Fibroblast of skin of right biceps (primary cell): ENCODE data around the gene CLSTN3.
"Not testable (repeated sequence)": the region's sequence is repeated elsewhere in the genome, so short reads cannot be mapped to it uniquely, and the experiment has no call there.

Experiments used
- DNase-seq: peaks from one replicate; pipeline ENCODE4 v3.0.0-alpha.2; 2013

The CLSTN3 gene

DNA sequence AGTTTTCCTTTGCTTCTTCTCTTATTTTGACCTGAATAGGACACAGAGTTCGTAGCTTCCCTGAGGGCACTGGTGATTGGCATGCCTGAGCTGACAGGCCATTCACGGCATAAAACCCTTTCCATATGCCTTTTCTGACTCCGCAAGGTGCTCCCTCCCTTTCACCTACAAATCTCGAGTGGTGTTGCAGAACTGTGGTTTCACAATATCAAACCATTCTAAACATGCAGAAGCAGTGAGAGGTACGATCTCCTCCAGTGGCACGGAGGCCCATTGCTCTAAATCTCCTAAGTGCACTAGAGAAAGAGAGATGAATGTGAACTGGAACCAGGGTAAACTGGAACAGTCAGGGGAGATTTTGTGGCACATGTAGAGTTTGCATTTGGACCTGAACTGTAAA is 23.9 kb downstream of the CLSTN3 start:
- DNase-seq = no peak

DNA sequence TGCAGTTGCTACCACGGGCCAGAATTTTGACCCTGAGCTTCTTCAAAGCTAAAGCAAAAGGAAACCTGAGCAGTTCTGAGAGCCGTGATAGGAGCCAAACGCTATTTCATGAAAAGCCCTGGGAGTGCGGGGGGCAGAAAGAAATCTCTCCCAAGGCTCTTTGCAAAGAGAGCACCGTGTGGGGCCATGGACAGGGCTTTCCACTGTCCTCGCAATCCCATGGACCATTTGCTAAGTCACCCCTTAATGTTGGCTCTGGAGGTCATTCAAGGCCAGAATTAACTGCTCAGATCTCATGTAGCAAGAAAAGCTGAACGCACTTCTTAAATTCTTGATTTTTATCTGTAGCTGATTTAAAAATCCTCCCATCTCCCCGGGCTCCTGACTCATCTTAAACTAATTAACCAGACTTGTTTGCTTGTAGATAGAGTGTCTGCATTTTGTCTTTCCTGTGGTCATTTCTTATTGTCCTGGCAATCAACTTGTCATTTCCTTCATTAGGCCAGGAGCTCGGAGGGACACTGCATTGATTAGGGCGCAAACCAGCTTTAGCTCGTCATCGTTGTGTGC is 24.8 kb downstream of the CLSTN3 start:
- no peak for DNase-seq

DNA sequence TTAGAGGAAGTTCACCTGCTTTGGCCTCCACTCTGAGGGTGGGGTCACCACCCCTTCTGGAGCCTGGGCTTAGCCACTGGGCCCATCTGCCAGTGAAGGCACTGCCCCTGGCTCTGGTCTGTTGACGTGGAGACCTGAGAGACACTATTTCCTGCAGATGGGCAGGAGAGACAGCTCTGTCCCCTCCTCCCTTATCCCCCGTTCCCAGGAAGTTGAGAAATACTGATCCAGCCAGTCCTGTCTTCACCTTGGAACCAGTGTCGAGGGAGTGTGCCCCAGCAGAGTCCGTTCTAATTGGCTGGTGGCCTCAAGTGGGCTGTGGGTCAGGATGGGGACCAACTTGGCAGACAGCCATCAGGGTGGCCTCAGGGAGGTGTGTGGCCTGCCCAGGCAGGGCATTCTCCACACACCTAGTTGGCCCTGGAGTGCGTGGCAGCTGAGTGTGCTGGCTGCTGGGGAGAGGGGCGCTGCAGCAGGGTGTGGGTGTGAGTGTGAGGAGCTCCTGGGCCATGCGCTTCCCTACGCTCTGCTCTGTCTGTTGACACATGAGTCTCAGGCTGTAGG is 25.4 kb downstream of the CLSTN3 start:
- DNase-seq = no peak

DNA sequence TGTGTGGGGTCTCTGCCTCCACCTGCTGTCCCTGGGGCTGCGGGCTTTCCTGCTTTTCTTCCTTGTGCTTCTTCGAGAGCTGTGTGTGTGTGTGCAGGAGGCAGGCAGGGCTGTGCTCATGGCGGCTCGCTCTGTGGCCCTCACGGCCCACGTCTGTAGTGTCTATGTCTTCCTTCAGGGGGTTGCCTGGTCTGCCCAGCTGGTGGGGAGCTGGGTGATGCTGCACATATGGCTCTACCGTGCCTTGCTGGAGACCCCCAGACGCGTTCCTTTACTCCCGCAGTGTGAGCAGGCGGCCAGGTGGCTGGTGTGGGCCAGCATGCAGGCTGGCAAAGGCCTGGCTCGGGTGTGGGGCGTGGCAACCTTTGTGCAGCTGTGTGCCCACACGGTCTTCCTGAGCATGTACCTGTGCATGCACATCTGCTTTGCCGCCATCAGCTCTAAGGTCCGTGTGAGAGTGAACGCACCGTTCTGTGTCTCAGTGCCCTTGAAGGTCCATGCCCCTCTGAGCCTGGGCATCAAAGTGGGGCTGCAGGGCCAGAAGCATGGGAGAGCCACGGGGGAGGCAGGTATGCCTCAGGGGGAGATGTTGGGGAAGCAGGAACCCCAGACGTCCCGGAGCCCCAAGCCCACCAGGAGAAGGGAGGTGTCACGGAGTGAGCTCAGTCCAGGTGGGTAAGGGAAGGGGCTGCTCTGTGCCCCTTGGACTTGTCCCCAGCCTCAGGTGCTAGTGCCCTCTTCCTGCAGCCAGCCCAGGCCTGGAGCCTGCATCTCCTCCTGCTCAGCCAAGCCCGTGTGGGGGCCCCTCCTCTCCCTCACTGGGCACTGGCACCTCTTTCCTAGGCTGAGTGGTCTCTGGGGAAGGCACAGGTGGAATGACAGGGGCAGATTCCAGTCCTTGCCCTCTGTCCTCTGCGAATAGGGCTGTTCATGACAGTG is 26.4 kb downstream of the CLSTN3 start:
- no peak for DNase-seq

DNA sequence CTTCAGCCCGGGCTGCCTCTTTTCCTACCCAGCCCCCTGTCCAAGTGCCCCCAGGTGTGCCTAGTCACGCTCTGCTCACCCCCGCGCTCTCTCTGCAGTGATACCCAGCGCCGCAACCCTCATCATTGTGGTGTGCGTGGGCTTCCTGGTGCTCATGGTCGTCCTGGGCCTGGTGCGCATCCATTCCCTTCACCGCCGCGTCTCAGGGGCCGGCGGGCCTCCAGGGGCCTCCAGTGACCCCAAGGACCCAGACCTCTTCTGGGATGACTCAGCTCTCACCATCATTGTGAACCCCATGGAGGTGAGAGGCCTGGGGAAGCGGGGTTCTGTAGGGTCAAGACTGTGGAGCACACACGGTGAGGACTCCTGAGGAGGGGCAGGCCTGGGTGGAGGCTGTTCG is 27.2 kb downstream of the CLSTN3 start:
- DNase-seq = no peak

DNA sequence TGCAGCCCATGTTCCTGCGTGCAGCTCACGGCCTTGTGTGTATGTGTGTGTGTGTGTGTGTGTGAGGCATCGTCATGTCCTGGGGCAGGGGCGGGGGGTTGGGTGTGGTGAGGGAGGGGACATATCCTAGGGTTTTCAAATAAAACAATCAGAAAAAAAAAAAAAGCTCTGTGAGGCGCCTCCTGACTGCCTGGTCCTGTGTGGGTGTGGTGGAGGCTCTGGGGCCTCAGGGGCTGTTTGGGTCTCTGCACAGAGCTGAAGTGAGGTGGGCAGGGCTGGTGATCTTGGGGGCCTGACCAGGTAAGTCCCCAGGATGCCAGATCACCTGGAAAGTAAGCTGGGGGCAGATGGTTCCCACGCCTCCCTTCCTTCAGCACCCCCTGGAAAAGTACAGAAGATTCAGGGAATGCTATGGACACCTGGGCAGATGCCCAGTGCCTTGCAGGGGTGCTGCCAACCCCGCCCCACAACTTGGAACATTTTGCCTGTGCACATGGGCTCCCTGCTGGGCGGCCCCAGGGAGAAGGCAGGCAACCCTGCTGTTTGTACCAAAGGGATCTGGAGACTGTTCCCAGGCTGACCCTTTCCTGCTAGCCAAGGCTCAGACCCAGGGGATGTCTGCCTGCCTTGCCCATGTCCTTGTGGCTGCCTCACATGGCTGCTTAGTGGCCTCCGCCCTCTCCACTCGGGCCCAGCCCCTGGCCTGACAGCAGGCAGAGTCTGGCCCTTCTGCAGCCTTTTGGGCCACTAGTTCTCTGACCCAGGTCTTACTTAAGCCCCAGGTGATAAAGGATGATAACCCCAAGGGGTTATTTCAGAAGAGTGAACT is 28.8 kb downstream of the CLSTN3 start:
- no peak for DNase-seq

DNA sequence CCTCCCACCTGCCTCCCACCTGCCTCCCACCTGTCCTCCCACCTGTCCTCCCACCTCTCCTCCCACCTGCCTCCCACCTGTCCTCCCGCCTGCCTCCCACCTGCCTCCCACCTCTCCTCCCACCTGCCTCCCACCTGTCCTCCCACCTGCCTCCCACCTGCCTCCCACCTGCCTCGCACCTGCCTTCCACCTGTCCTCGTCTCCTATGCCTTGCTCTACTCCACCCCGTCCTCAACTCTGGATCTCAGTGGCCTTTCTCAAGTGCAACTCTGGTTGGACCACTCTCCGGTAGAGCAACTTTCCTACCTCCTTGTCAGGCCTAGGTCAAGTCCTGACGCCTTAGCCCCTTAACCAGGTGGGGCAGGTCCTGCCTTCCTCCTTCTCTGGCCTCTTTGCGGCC is 30.0 kb downstream of the CLSTN3 start:
- no peak for DNase-seq

DNA sequence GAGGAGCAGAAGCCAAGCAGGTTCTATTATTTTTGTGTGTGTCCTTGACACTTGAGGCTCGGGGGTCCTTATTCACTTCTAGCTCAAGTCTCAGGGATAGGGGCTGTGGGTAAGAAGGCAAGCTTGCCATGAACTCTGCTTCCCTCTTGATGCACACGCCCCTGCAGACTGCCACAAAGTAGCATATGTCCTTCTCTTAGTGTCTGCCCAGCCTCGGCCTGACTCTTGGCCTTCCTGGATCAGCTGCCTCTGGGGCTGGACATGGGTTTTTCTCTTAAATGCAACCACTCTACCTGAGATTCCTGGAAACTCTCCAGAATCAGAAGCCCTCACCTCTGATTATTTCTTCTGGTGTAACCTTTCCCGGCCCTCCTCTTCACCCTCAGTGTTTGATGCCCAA is 31.2 kb downstream of the CLSTN3 start:
- DNase-seq = no peak

DNA sequence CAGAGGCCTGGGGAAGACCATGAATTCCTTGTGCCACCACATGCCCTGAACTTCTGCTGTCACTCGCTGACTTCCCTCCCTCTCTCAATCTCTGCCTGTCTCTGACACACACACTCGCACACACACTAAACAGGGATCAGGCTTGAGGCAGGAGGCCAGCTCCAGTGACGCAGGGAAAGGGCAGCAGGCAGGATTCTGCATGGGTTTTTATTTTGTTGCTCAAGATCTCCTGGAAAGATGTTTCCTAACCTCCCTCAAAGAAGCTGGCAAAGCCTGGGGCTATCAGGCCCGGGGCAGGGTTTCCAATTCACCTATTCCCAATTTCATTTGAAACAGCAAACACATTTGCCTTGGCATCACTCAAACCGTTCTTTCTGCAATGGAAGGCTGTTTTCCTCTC is 31.6 kb downstream of the CLSTN3 start:
- DNase-seq = no peak

DNA sequence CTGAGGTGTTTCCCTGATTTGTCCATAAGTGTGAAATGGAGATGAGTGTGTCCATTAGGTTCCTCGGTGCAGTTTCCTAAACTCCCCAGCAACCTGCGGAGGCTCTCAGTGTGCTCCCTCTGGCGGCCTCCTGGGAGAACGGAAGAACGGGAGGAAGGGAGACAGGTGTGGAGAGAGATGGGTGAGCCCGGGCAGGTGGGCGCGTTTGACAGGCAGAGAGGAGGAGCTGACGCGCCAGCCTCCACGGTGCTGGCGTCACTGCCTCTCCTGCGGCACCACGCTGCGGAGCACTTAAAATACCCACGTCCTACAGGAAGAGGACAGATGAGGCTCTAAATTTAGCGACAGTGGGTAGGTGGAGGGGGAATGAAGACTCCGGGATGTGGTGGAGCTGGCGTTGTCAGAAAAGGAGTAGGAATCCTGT is 32.5 kb downstream of the CLSTN3 start:
- DNase-seq = no peak

DNA sequence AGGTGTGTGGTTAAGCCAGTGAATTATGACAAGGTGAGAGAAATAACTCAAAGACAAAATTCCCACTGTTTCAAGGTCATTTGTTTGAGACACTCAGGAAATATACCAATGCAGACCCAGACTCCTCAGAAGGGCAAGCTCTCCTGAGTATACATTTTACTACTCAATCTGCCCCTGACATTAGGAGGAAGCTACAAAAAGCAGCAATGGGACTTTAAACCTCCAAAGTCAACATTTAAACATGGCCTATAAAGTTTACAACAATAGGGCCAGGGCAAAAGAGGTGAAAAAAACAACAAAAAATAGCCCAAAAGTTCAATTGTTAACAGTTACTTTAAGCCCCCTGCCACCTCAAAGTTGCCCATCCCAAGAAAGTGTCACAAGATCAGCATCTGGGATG is 39.8 kb downstream of the CLSTN3 start:
- DNase-seq = no peak

DNA sequence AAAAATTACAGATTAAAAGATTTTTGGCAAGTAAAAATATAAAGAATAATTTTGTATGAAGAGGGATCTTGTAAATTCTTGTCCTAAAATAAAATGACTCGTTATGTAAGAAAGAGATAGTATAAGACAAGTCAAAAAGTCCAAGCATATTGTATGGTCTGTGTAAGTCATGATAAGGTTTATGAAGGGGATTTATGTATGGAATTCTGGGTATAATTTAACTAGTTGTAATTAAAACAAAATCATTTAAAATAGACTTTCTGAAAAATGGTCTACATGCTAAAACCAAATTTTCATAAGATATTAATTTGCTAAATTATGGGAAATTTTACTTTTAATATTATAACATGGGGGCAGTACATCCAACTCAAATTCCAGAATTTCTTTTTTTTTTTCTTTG is 41.7 kb downstream of the CLSTN3 start:
- DNase-seq = no peak

DNA sequence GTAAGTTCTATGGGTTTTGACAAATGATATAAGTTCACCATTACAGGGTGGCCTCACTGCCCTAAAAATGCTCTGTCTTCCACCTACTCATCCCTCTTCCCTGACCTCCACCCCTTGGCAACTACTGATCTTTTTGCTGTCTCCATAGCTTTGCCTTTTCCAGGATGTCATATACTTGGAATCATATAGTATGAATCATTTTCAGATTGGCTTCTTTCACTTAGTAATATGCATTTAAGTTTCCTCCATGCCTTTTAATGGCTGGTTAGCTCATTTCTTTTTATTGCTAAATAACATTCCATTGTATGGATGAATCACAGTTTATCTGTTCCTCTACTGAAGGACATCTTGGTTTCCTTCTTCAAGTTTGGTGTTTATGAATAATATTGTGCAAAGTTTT is 45.3 kb downstream of the CLSTN3 start:
- peak; percentile 69 for DNase-seq

DNA sequence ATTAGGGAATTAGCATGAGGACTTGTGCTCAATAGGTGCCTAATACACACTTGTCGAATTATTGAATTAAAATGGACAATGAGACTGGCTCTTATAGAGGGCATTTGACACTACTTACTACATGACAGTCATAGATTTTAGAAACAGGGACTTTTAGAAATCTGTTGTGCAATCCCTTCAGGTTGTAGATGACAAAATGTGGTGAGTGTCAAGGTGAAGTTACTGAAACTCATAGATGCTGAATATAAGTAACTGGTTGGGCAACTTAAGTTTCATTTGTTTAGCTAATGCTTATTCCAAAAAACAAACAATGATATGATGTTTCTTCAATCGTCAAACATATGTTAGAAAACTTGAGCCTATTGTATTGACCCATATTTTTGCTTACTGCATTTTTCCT is 46.4 kb downstream of the CLSTN3 start:
- DNase-seq = no peak

DNA sequence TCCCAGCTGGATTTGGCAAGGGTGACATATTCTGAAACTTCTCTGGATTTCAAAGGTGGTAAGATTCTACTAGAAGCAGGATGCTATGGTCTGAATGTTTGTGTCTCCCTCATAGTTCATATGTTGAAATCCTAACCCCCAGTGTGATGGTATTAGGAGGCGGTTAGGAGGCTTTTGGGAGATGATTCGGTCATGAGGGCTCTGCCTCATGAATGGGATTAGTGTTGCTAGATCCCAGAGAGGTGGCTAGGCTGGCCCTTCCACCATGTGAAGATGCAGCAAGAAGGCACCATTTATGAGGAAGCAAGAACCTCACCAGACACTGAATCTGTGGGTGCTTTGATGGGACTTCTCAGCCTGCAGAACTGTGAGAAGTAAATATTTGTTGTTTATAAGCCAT is 48.3 kb downstream of the CLSTN3 start:
- no peak for DNase-seq

DNA sequence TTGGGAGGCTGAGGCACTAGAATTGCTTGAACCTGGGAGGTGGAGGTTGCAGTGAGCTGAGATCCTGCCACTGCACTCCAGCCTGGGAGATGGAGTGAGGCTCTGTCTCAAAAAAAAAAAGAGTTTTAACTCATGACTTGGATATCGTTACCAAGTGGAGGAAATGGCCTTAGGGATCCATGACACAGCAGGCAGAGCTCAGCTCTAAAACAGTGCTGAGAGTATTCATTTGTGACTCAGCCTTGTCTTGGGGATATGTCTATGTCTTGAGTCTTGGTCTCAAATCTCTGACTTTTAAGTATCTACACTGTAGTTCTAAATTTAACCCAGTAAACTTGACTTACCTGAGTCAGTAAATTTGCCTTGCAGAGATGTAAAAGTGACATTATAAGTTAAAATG is 50.5 kb downstream of the CLSTN3 start:
- DNase-seq = no peak

DNA sequence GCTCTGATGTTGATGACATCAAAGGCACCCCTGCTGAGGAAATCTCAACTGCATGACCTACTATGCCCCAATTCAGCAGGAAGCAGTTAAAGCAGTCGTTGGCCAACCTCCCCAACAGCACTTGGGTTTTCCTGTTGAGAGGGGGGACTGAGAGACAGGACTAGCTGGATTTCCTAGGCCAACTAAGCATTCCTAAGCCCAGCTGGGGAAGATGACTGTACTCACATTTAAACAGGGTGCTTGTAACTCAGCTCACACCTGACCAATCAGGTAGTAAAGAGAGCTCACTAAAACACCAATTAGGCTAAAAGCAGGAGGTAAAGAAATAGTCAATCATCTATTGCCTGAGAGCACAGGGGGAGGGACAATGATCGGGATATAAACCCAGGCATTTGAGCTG is 55.9 kb downstream of the CLSTN3 start:
- DNase-seq = not testable (repeated sequence)

DNA sequence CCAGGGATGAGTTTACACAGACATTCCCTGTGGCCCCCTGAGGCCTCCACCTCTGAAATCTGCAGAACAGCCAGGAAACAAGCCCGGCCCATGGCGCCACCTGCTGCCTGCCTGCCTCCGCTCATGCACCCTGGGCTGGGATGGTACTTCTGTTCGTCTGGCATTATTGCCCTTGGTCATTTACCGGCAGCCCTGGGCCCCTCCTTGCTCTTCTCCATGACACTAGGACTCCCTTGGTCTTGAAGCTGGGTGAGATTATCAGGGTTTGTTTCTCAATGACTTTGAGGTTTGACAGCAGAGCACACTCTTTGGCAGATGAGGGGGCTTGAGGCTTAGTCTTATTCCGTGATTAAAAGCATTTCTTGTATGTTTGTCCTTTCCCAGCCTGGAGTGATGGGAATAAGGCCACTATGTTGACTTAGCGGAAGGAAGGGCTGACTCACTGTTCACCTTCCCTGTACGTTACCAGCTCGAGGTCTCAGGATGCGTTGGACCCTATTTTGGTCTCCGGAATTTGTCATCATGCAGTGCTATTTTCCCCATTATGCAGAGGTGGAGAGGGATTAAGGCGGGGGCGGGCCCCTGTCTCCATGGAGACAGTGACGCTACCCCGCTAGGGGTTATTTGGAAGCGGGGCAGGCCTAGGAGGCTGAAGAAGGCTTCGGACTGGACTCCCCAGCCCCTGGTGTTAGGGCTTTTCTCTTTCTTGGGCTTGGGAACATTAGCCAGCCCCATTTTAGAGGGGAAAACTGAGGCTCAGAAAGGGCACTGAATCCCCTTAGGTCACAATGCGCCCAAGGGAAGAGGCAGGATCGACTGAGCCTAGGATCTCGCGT is 58.6 kb downstream of the CLSTN3 start:
- DNase-seq = peak; percentile 74

DNA sequence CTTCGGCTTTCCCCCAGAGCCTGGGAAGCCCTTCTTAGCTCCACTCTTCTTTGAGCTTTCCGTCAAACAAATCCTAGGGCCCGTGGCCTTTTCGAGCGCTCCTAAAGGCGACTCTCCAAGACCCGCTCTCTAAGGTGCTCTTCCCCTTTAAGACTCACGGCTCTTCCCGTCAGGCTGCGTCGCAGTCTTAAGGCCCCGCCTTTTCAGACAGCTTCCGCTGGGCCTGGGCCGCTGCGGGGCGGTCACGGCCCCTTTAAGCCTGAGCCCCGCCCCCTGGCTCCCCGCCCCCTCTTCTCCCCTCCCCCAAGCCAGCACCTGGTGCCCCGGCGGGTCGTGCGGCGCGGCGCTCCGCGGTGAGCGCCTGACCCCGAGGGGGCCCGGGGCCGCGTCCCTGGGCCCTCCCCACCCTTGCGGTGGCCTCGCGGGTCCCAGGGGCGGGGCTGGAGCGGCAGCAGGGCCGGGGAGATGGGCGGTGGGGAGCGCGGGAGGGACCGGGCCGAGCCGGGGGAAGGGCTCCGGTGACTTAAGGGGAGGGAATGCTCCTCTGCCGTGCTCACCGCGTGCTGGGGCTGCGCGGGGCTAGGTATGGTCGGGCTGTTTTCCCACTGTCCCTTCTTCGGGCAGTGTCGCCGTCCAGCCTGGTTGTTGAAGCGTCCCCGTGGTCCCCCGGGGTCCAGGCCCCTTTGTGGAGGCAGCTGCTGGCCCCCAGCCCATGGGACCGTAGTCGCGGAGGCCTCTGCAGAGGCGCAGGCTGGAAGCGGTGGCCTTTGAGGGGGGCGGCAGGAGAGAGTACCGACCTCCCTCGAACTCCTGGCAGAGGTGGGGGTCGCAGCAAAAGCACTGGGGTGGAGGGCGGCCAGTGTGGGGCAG is 59.5 kb downstream of the CLSTN3 start, which contains the start of gene PEX5:
PEX5 (plus strand) TSS at position 289 of the 870 bp plus-strand sequence. CDS start 692 bp downstream, outside the sequence.
- peak; percentile 94 for DNase-seq

DNA sequence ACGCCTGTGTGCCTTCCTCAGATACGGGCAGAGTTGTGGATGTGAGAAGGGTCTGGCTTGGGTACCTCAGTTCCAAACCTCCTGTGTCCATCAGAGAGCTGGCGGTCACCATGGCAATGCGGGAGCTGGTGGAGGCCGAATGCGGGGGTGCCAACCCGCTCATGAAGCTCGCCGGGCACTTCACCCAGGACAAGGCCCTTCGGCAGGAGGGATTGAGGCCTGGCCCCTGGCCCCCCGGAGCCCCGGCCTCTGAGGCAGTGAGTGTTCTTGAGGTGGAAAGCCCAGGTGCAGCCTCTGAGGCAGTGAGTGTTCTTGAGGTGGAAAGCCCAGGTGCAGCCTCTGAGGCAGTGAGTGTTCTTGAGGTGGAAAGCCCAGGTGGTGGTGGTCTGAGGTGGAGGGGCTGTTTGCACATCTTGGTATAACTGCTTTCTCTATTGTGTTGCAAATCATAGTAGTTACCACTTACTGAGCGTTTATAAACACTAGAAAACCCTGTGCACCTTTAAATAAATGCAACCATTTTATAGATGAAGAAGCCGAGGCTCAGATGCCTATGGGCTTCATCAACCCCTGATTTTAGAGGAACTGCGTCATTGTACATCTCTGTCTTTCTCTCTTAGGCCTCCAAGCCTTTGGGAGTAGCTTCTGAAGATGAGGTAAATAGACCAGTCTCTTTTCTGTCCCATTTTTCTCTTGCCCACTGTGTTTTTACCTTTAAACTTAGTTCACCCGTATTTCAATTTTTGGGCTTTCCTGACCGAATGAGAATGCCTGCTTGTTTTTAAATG is 60.3 kb downstream of the CLSTN3 start:
- no peak for DNase-seq
